ENCODE measurements around the gene PNKP. TPM values are rescaled to one million over a fixed set of nuclear protein-coding genes. Genes with fewer than 3 reads are reported as not detected.
A peak's percentile ranks its signal among the peaks of the same experiment; 100 is the strongest.

Gene PNKP
- polyA plus RNA-seq (2013), result 56.8 TPM

DNA sequence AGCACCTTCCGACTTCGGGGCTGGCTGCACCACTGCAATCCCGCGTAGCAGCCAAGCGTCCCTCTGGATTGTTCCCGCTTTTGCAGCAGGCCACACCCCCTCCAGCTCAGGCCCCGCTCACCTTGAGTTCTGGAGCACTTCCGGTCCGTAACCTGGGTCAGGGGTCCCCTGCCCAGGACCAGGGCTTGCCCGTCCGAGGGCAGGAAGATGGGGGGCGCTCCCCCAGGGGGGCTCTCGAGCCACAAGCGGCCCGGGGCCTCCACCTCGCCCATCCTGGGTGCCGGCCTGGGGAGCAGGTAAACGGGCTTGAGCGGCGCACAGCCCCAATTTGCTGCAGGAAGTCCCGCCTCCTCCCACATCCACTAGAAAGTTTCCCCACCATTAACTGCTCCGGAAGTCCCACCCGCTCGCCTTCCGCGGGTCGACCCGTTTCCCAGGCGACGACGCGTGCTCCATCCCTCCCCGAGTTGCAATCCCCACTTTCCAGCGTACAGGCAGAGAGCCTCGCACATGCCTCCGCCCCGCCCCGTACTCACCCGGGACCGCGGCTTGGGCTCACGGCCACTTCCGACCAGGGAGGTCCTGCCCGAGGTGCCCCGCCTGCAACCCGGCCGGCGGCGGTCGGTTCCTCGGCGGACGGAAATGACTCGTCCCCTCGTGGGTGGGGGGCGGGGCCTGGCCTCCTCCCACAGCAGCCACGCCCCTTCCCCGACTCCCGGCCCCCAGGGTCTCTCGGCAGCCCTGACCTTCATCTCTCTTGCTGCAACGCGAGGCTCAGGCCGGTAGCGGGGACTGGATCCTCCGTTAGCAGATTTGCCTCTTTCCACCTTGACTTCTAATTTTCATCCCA lies at the start of gene PNKP:
TSS of gene PNKP (minus strand) at position 644 of the 850 bp plus-strand sequence. CDS start at position 272, 372 bp downstream.
- POLR2A ChIA-PET, result interaction anchor here (0.5 to 1.6 kb wide), 5 partner anchors 8 to 62 kb away, joined by 3 to 5 read pairs (median 3); partner anchors contain the start of genes AKT1S1, ATF5, NUP62 and TBC1D17
- peak within 1 kb of the TSS; percentile 80 to 89 for H3K27ac ChIP-seq (ENCODE audit: insufficient read depth in 1 of 2, low read depth in 1 of 2, low read length in 2 of 2, poor library complexity in 1 of 2, severe bottlenecking in 2 of 2)
- H3K4me1 ChIP-seq (ENCODE audit: control extremely low read depth in 1 of 4, control insufficient read depth in 4 of 4, insufficient read depth in 4 of 4, low read length in 3 of 4), result peaks cover 10 to 60% (median 56%) of the 10 kb centered on the region in 4 experiments
- peak within 1 kb of the TSS; percentile 77 to 94 (median 87) for H3K4me3 ChIP-seq (ENCODE audit: control insufficient read depth in 1 of 7, extremely low read depth in 1 of 7, insufficient read depth in 4 of 7, low read depth in 2 of 7, low read length in 6 of 7)
- CTCF ChIA-PET, result interaction anchor here (2.4 kb wide), 1 partner anchor 17 kb away, joined by 10 read pairs; the partner anchor contains the start of gene PTOV1
- peaks cover 0 to 38% (median 27%) of the 10 kb centered on the region in 4 experiments for H3K36me3 ChIP-seq (ENCODE audit: control insufficient read depth in 4 of 4, insufficient read depth in 4 of 4, low read length in 3 of 4)
- H3K27me3 ChIP-seq (replicated peaks in 2 of 5; ENCODE audit: control insufficient read depth in 4 of 5, insufficient read depth in 5 of 5, low read length in 4 of 5), result no peaks in the 10 kb centered on the region
- no peaks in the 10 kb centered on the region for H3K9me3 ChIP-seq (ENCODE audit: control extremely low read depth in 1 of 5, control insufficient read depth in 4 of 5, insufficient read depth in 2 of 5, low read depth in 1 of 5, low read length in 4 of 5)
- WGBS (ENCODE audit: insufficient coverage), result under 1% methylated on average over 59 of the region's 65 CpGs
- DNase-seq, result peak; percentile 90 to 97 (median 94)

DNA sequence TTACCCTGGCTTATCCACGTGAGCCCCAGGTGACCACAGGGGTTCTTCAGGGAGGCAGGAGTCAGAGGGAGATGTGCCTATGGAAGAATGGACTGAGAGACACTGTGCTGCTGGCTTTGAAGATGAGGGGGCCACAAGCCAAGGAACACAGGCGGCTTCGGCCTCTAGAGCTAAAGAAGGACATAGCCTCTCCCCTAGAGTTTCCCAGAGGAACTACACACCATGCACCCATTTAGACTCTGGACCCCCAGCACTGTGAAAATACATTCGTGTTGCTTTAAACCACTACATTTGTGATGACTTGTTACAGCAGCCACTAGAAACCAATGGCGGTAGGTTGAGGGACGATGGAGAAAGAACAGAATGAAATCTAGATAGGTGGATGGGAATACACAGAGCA lies 47.9 kb upstream of the PNKP start:
- DNase-seq, result no peak
- 100% methylated on average over 6 of the region's 6 CpGs for whole genome bisulfite sequencing (ENCODE audit: insufficient coverage)
- POLR2A ChIA-PET, result interaction anchor here (0.7 kb wide), 1 partner anchor 13 kb away, joined by 3 read pairs; no protein-coding TSS in a partner anchor
- H3K4me1 ChIP-seq (ENCODE audit: control extremely low read depth in 1 of 4, control insufficient read depth in 4 of 4, insufficient read depth in 4 of 4, low read length in 3 of 4), result peaks cover 7 to 24% (median 15%) of the 10 kb centered on the region in 4 experiments
- CTCF ChIA-PET, result interaction anchor here (1.8 kb wide), 1 partner anchor 19 kb away, joined by 5 read pairs; the partner anchor contains the start of gene IL4I1
- H3K27ac ChIP-seq (ENCODE audit: insufficient read depth in 1 of 2, low read depth in 1 of 2, low read length in 2 of 2, poor library complexity in 1 of 2, severe bottlenecking in 2 of 2), result no peak overlapping the region
- H3K9me3 ChIP-seq (ENCODE audit: control extremely low read depth in 1 of 5, control insufficient read depth in 4 of 5, insufficient read depth in 2 of 5, low read depth in 1 of 5, low read length in 4 of 5), result no peaks in the 10 kb centered on the region
- H3K4me3 ChIP-seq (ENCODE audit: control insufficient read depth in 1 of 7, extremely low read depth in 1 of 7, insufficient read depth in 4 of 7, low read depth in 2 of 7, low read length in 6 of 7), result no peak overlapping the region
- no peaks in the 10 kb centered on the region for H3K27me3 ChIP-seq (replicated peaks in 2 of 5; ENCODE audit: control insufficient read depth in 4 of 5, insufficient read depth in 5 of 5, low read length in 4 of 5)
- peaks cover 22 to 72% (median 40%) of the 10 kb centered on the region in 4 experiments for H3K36me3 ChIP-seq (ENCODE audit: control insufficient read depth in 4 of 4, insufficient read depth in 4 of 4, low read length in 3 of 4)

DNA sequence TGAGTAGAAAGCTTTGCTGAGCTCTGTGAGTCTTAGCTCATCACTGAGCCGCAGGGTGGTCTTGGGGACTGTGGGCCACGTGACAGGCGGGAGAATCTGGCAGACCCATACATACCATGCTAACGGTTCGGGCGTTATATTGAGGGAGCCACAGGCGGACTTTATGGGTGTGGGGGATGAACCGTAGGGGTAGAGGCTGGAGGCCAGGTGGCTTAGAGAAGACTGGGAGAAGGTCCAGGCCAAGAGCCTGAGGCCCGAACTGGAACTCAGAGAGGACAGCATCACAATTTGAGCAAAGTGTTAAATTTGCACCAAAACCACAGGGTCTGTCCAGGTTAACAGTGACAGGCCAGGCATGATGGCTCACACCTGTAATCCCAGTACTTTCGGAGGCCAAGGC lies 46.3 kb upstream of the PNKP start:
- Histone ChIP-seq H3K9me3 (ENCODE audit: control extremely low read depth in 1 of 5, control insufficient read depth in 4 of 5, insufficient read depth in 2 of 5, low read depth in 1 of 5, low read length in 4 of 5) (no peaks in the 10 kb centered on the region), H3K27ac (ENCODE audit: insufficient read depth in 1 of 2, low read depth in 1 of 2, low read length in 2 of 2, poor library complexity in 1 of 2, severe bottlenecking in 2 of 2) (no peak overlapping the region), H3K4me1 (ENCODE audit: control extremely low read depth in 1 of 4, control insufficient read depth in 4 of 4, insufficient read depth in 4 of 4, low read length in 3 of 4) (peaks cover 7 to 24% (median 15%) of the 10 kb centered on the region in 4 experiments), H3K36me3 (ENCODE audit: control insufficient read depth in 4 of 4, insufficient read depth in 4 of 4, low read length in 3 of 4) (peaks cover 22 to 79% (median 50%) of the 10 kb centered on the region in 4 experiments), H3K4me3 (ENCODE audit: control insufficient read depth in 1 of 7, extremely low read depth in 1 of 7, insufficient read depth in 4 of 7, low read depth in 2 of 7, low read length in 6 of 7) (no peak overlapping the region), H3K27me3 (replicated peaks in 2 of 5; ENCODE audit: control insufficient read depth in 4 of 5, insufficient read depth in 5 of 5, low read length in 4 of 5) (no peaks in the 10 kb centered on the region)
- 100% methylated on average over 4 of the region's 10 CpGs for WGBS (ENCODE audit: insufficient coverage)
- DNase-seq, result no peak
- CTCF ChIA-PET, result interaction anchor here (1.0 to 1.8 kb wide), 3 partner anchors 15 to 18 kb away, joined by 3 to 5 read pairs (median 4); partner anchors contain the start of genes ATF5, IL4I1 and NUP62
- POLR2A ChIA-PET, result no interaction called here

DNA sequence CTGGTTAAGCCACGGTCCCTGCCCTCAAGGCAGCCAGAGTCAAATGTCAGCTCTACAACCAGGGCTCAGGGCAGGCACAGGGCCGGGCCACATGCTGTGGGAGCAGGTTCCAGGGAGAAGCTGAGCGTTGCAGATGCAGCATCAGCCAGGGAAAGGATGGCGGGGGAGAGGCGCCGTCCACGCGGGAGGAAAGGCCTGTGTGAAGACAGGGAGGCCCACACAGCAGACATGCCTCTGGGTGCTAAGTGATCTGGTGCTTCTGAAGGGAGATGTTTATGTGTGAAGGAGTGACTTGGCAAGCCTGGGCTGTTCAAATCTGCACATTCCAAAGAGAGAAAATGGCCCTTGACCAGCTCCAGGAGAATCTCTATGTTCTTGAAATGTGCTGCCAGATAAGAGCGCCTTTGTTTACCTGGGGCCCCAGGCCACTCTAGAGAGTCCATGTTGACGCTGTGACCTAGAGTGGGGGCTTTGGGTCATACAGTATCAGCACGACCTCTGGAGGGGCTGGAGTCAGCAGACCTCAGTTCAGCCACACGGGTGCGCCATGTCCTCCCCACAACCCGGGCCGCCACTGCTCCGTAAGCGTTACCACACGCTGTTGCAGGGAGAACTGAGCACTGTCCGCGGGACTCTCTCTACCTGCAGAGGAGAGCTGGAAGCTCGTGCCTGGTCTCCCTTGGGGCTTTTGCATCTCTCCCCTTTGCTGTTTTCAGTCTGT lies 45.7 kb upstream of the PNKP start:
- CTCF ChIA-PET, result interaction anchor here (0.9 to 1.7 kb wide), 3 partner anchors 14 to 20 kb away, joined by 3 to 4 read pairs (median 4); partner anchors contain the start of genes ATF5 and NUP62
- Histone ChIP-seq H3K27me3 (replicated peaks in 2 of 5; ENCODE audit: control insufficient read depth in 4 of 5, insufficient read depth in 5 of 5, low read length in 4 of 5) (no peaks in the 10 kb centered on the region), H3K36me3 (ENCODE audit: control insufficient read depth in 4 of 4, insufficient read depth in 4 of 4, low read length in 3 of 4) (peaks cover 23 to 80% (median 53%) of the 10 kb centered on the region in 4 experiments), H3K9me3 (ENCODE audit: control extremely low read depth in 1 of 5, control insufficient read depth in 4 of 5, insufficient read depth in 2 of 5, low read depth in 1 of 5, low read length in 4 of 5) (no peaks in the 10 kb centered on the region), H3K4me3 (ENCODE audit: control insufficient read depth in 1 of 7, extremely low read depth in 1 of 7, insufficient read depth in 4 of 7, low read depth in 2 of 7, low read length in 6 of 7) (no peak overlapping the region), H3K27ac (ENCODE audit: insufficient read depth in 1 of 2, low read depth in 1 of 2, low read length in 2 of 2, poor library complexity in 1 of 2, severe bottlenecking in 2 of 2) (no peak overlapping the region), H3K4me1 (ENCODE audit: control extremely low read depth in 1 of 4, control insufficient read depth in 4 of 4, insufficient read depth in 4 of 4, low read length in 3 of 4) (peaks cover 7 to 24% (median 15%) of the 10 kb centered on the region in 4 experiments)
- POLR2A ChIA-PET, result no interaction called here
- DNase-seq, result no peak
- 98% methylated on average over 15 of the region's 21 CpGs for WGBS (ENCODE audit: insufficient coverage)

DNA sequence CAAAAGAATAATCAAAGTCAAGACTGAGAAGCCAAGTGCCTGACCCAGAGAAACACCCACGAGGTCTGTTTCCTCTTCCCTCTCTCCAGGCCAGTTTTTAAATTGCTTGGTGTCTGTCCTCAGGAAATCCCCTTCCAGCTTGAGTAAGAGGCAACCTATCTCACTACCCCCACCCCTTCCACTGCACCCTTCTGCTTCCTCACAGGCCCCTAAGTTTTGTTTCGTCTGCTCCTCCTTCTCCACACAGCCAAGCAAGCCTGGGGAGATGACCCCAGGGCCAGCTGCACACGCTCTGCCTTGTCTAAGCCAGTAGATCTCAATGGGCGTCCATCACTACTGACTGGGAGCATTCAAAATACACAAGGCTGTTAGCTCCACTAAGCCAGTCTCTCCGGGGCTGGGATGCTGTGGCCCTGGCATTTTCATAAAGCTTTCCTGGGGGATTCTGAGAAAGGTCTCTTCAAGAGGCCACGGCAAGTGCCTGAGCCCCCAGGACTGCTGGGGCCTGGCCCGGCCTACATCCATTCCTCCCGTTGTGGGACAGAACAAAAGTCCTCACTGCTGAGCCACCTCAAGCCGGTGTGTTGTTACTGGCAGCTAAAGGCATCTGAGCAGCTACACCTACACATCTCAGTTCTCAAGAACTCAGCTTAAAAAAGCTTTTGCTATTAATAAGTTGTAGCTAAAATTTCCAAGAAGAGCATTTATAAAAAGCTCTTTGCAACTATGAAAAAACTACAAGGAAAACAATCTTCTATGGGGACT lies 44.2 kb upstream of the PNKP start:
- Histone ChIP-seq H3K36me3 (ENCODE audit: control insufficient read depth in 4 of 4, insufficient read depth in 4 of 4, low read length in 3 of 4) (peaks cover 19 to 85% (median 56%) of the 10 kb centered on the region in 4 experiments), H3K9me3 (ENCODE audit: control extremely low read depth in 1 of 5, control insufficient read depth in 4 of 5, insufficient read depth in 2 of 5, low read depth in 1 of 5, low read length in 4 of 5) (no peaks in the 10 kb centered on the region), H3K27me3 (replicated peaks in 2 of 5; ENCODE audit: control insufficient read depth in 4 of 5, insufficient read depth in 5 of 5, low read length in 4 of 5) (no peaks in the 10 kb centered on the region), H3K27ac (ENCODE audit: insufficient read depth in 1 of 2, low read depth in 1 of 2, low read length in 2 of 2, poor library complexity in 1 of 2, severe bottlenecking in 2 of 2) (peak overlapping the region in 1 of 2 experiments; percentile 52), H3K4me3 (ENCODE audit: control insufficient read depth in 1 of 7, extremely low read depth in 1 of 7, insufficient read depth in 4 of 7, low read depth in 2 of 7, low read length in 6 of 7) (no peak overlapping the region), H3K4me1 (ENCODE audit: control extremely low read depth in 1 of 4, control insufficient read depth in 4 of 4, insufficient read depth in 4 of 4, low read length in 3 of 4) (peaks cover 9 to 26% (median 14%) of the 10 kb centered on the region in 4 experiments)
- peak; percentile 32 to 83 (median 83) for DNase-seq
- CTCF ChIA-PET, result interaction anchor here (0.9 to 1.4 kb wide), 2 partner anchors 12 to 18 kb away, joined by 3 to 6 read pairs; no protein-coding TSS in a partner anchor
- POLR2A ChIA-PET, result interaction anchor here (0.8 to 1.8 kb wide), 4 partner anchors 14 to 34 kb away, joined by 3 to 8 read pairs (median 5); partner anchors contain the start of genes AKT1S1, IL4I1, NUP62 and TBC1D17
- WGBS (ENCODE audit: insufficient coverage), result 53% methylated on average over 7 of the region's 9 CpGs

DNA sequence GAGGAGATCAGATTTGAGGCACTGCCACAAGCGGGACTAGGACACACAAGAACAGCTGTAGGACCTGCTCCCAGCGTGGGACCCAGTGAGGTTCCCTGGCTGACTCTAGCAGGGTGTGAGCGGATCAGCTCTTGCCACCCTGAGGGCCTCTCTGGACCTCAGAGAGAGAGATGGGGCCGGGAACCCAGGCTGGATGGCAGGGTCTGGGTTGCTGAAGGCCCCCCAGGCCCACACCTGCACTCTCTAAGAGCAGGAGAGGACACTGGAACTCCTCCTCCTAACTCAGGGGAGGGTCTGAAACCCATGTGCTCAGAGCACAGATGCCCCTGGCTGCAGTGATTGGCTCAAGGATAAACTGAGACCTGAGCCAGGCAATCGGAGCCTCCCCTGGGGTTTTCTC lies 42.8 kb upstream of the PNKP start:
- ChIA-PET POLR2A (no interaction called here), CTCF (no interaction called here)
- WGBS (ENCODE audit: insufficient coverage), result 97% methylated on average over 4 of the region's 5 CpGs
- Histone ChIP-seq H3K4me1 (ENCODE audit: control extremely low read depth in 1 of 4, control insufficient read depth in 4 of 4, insufficient read depth in 4 of 4, low read length in 3 of 4) (peaks cover 11 to 29% (median 14%) of the 10 kb centered on the region in 4 experiments), H3K9me3 (ENCODE audit: control extremely low read depth in 1 of 5, control insufficient read depth in 4 of 5, insufficient read depth in 2 of 5, low read depth in 1 of 5, low read length in 4 of 5) (no peaks in the 10 kb centered on the region), H3K4me3 (ENCODE audit: control insufficient read depth in 1 of 7, extremely low read depth in 1 of 7, insufficient read depth in 4 of 7, low read depth in 2 of 7, low read length in 6 of 7) (no peak overlapping the region), H3K27me3 (replicated peaks in 2 of 5; ENCODE audit: control insufficient read depth in 4 of 5, insufficient read depth in 5 of 5, low read length in 4 of 5) (no peaks in the 10 kb centered on the region), H3K36me3 (ENCODE audit: control insufficient read depth in 4 of 4, insufficient read depth in 4 of 4, low read length in 3 of 4) (peaks cover 13 to 80% (median 52%) of the 10 kb centered on the region in 4 experiments), H3K27ac (ENCODE audit: insufficient read depth in 1 of 2, low read depth in 1 of 2, low read length in 2 of 2, poor library complexity in 1 of 2, severe bottlenecking in 2 of 2) (no peak overlapping the region)
- DNase-seq, result no peak

Data from common myeloid progenitor, CD34-positive (primary cell).